Fibroblast of mammary gland (primary cell): ENCODE results near the gene ARMC12.
A peak's percentile ranks its signal among the peaks of the same experiment; 100 is the strongest.

Source experiments
- DNase-seq: peaks from one replicate; pipeline ENCODE4 v3.0.0-alpha.2; 2010; ENCODE audit warnings: low read depth
- H3K4me3 ChIP-seq: 2 replicates; pipeline ENCODE4 v1.5.1; 2011; ENCODE audit warnings: low read depth, mild to moderate bottlenecking, low read length, moderate library complexity; ENCODE audit not compliant: control insufficient read depth
- TF ChIP-seq, protein P1 (sequence below): conservative IDR thresholded peaks from 2 replicates; pipeline ENCODE4 v1.5.1; 2011; ENCODE audit warnings: low read depth, low read length, inconsistent platforms; ENCODE audit not compliant: control insufficient read depth, insufficient read depth

Gene ARMC12

DNA sequence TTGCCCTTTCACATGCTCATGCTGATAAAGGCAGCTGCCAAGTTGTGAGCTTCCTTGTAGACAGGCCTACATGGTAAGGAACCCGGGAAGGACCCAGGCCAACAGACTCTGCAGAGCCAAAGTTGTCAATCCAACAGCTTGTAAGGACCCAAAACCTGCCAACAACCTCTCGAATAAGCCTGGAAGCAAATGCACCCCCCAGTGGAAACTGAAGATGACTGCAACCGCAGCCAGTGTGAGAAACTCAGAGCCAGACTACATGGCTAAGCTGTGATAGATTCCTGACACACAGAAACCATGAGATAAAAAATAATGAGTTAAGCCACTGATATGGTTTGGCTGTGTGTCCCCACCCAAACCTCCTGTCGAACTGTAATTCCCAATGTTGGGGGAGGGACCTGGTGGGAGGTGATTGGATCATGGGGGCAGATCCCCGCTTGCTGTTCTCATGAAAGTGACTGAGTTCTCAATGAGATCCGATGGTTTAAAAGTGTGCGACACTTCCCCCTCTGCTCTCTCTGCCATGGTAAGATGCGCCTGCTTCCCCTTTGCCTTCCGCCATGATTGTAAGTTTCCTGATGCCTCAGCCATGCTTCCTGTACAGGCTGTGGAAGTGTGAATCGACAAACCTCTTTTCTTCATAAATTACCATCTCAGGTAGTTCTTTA is 20.8 kb downstream of the ARMC12 start:
- TF ChIP-seq, protein P1, sequence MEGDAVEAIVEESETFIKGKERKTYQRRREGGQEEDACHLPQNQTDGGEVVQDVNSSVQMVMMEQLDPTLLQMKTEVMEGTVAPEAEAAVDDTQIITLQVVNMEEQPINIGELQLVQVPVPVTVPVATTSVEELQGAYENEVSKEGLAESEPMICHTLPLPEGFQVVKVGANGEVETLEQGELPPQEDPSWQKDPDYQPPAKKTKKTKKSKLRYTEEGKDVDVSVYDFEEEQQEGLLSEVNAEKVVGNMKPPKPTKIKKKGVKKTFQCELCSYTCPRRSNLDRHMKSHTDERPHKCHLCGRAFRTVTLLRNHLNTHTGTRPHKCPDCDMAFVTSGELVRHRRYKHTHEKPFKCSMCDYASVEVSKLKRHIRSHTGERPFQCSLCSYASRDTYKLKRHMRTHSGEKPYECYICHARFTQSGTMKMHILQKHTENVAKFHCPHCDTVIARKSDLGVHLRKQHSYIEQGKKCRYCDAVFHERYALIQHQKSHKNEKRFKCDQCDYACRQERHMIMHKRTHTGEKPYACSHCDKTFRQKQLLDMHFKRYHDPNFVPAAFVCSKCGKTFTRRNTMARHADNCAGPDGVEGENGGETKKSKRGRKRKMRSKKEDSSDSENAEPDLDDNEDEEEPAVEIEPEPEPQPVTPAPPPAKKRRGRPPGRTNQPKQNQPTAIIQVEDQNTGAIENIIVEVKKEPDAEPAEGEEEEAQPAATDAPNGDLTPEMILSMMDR: peak; percentile 67
- H3K4me3 ChIP-seq: no peak overlapping the region
- peak; percentile 64 for DNase-seq

DNA sequence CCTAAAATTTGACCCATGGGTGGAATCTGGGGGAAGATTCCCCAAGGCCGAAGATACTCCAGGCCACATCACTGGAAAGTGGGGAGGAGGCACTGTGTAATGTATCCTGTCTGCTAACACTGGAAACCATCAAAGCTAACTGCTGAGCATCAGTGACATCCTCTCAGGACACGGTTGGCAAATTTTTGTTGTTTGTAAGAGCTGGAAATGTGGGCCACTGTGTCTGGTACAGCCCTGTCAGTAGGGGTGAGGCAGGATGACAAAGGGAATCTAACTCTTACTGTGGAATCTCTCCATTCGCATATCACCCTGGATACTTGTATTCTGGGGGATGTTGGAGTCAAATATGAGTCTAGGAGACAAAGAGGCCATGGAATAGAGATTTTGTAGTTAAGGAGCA is 22.6 kb downstream of the ARMC12 start:
- DNase-seq: no peak
- no peak overlapping the region for H3K4me3 ChIP-seq
- TF ChIP-seq, protein P1: no peak

DNA sequence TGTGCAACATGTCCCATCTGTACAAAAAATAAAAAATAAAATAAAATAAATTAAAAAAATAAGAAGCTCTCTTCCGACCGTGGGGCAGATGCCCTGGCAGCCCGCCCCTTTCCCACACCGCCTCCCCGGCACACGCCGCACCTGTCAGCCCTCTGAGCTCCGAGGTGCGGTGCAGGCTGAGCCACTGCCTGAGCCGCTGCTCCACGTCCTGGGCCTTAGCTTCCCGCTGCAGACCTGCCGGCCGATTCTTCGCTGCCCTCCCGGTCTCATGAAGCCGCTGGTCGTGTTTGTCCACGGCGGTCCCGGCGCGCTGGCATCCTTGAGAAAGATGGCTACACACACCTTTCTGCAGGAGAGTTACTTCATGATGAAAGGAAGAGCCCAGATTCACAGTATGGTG is 28.9 kb downstream of the ARMC12 start:
- TF ChIP-seq, protein P1: no peak
- no peak overlapping the region for H3K4me3 ChIP-seq
- DNase-seq: no peak

DNA sequence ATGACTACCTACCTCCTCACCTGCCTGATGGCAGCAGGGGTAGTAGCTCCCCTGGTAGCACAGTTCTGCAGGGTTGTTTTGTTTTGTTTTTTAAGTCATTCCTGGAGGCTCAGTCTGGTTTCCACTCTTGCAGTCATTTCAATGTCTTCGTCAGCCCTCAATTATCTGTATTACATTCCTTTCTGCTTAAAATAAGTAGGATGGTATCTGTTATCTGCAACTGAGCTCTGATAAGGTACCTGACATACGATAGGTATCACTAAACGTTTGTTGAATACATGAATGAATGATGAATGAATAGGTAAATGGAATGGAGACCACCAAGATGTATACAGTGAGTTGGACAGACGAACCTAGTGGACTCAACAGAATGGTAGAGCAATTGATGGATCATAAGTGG is 32.4 kb downstream of the ARMC12 start:
- TF ChIP-seq, protein P1: no peak
- H3K4me3 ChIP-seq: no peak overlapping the region
- DNase-seq: no peak

DNA sequence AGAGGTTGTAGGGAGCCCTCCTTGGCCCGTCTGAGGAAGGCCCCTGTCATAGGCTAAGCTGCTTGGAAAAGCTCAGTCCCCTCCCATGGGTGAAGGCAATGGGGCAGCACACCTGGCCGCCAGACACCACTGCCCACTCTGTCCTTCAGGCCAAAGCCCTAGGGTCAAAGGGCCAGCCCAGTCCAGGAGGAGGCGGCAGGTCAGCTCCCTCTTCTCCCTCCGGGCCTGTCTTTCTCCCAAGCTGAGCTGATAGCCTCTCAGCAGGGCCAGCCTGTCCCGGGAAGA is 34.5 kb downstream of the ARMC12 start:
- no peak for DNase-seq
- TF ChIP-seq, protein P1: no peak
- no peak overlapping the region for H3K4me3 ChIP-seq

DNA sequence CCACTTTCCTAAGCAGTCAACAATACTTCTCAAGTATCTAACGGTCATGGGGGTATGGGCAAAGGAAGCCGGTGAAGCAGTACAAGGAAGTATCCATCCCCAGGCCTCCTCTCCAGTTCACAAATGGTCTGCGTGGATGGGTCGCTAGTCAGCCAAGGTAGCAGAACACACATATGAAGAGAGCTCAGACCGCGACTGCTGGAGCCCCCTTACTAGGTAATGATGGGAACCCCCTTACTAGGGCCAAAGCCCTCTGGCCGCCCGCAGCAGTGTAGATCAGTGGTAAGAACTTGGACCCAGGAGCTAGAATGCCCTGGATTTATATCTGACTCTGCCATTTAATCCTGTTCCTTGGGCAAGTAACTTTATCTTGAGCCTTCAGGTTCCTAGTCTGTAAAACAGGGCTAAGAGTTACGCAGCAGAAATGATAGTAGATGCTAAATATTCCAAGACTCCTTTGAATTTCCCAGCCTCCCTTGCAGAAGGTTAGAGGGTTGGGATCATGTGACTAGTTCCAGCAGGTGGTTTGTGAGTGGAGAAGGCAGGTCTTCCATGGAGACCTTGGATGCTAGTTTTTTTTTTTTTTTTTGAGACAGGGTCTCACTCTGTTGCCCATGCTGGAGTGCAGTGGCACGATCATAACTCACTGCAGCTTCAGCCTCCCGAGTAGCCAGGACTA is 37.4 kb downstream of the ARMC12 start:
- TF ChIP-seq, protein P1: no peak
- H3K4me3 ChIP-seq: no peak overlapping the region
- no peak for DNase-seq
